ENCODE results near the gene ELOF1.

GRCh38 chr19:11539495-11540365 lies 19.3 kb downstream of the ELOF1 start:
- TF ChIP-seq POLR2A (IDR thresholded peaks at IDR 0.05; ENCODE audit: low read depth, low read length) (no peak), CTCF (IDR thresholded peaks at IDR 0.05; ENCODE audit: extremely low read depth in 1 of 2, insufficient read depth in 1 of 2, low read depth in 1 of 2, low read length in 2 of 2) (no peak)
